RPMI8226 (cell line): ENCODE data around the gene SOAT2.
"Not testable (repeated sequence)": the region's sequence is repeated elsewhere in the genome, so short reads cannot be mapped to it uniquely, and the experiment has no call there.

Source experiments
- DNase-seq: peaks from one replicate; pipeline ENCODE4 v3.0.0-alpha.2; 2015

Gene SOAT2

GRCh38 chr12:53090105-53090504 is 13.2 kb upstream of the SOAT2 start:
- DNase-seq: no peak

GRCh38 chr12:53090554-53090953 is 12.7 kb upstream of the SOAT2 start:
- no peak for DNase-seq

GRCh38 chr12:53091756-53092155 is 11.5 kb upstream of the SOAT2 start:
- DNase-seq: no peak

GRCh38 chr12:53093777-53094393 is 9.4 kb upstream of the SOAT2 start:
- no peak for DNase-seq

GRCh38 chr12:53094394-53094787 is 8.9 kb upstream of the SOAT2 start:
- DNase-seq: no peak

- not testable (repeated sequence) for DNase-seq
These were observed 8.3 kb upstream of the SOAT2 start for GRCh38 chr12:53094796-53095595.

GRCh38 chr12:53095596-53095895 is 7.7 kb upstream of the SOAT2 start:
- DNase-seq: not testable (repeated sequence)

- DNase-seq: no peak
These were observed 7.1 kb upstream of the SOAT2 start for GRCh38 chr12:53096089-53096741.

- DNase-seq: no peak
These were observed 6.5 kb upstream of the SOAT2 start for GRCh38 chr12:53096759-53097158.

GRCh38 chr12:53097207-53097563 is 6.1 kb upstream of the SOAT2 start:
- DNase-seq: no peak

- peak; percentile 87 for DNase-seq
These were observed 5.5 kb upstream of the SOAT2 start, which contains the start of gene IGFBP6 for GRCh38 chr12:53097564-53098353. TSS of gene IGFBP6 (plus strand) at chr12:53097667. CDS start at chr12:53097718, 51 bp downstream.

- peak; percentile 26 for DNase-seq
These were observed 4.8 kb upstream of the SOAT2 start for GRCh38 chr12:53098354-53098981.

- peak; percentile 83 for DNase-seq
These were observed 4.0 kb upstream of the SOAT2 start for GRCh38 chr12:53099071-53099882.

GRCh38 chr12:53100466-53101151 is 2.7 kb upstream of the SOAT2 start:
- no peak for DNase-seq

- no peak for DNase-seq
These were observed 2.0 kb upstream of the SOAT2 start for GRCh38 chr12:53101266-53101665.

GRCh38 chr12:53101931-53102781 is 1.1 kb upstream of the SOAT2 start:
- no peak for DNase-seq

- DNase-seq: peak; percentile 61
These were observed 597 bp downstream of the SOAT2 start for GRCh38 chr12:53103860-53104305.

GRCh38 chr12:53105256-53105655 is 2.0 kb downstream of the SOAT2 start:
- no peak for DNase-seq

GRCh38 chr12:53105712-53106439 is 2.6 kb downstream of the SOAT2 start:
- DNase-seq: no peak

- DNase-seq: no peak
These were observed 3.8 kb downstream of the SOAT2 start for GRCh38 chr12:53107122-53107521.
